ENCODE results near the gene SFN.
"Not testable (repeated sequence)": the region's sequence is repeated elsewhere in the genome, so short reads cannot be mapped to it uniquely, and the experiment has no call there.

The SFN gene

GRCh38 chr1:26839779-26840178, 23.2 kb upstream of the SFN start:
- DNase-seq, result no peak

GRCh38 chr1:26844424-26845196, 18.3 kb upstream of the SFN start:
- no peak for DNase-seq

GRCh38 chr1:26847826-26848225, 15.1 kb upstream of the SFN start:
- not testable (repeated sequence) for DNase-seq

- no peak for DNase-seq
Observed at GRCh38 chr1:26848499-26848898, 14.4 kb upstream of the SFN start.

GRCh38 chr1:26848941-26849774, 13.8 kb upstream of the SFN start:
- no peak for DNase-seq

- DNase-seq, result no peak
Observed at GRCh38 chr1:26851106-26851684, 11.8 kb upstream of the SFN start.

GRCh38 chr1:26852701-26853100, 10.2 kb upstream of the SFN start:
- no peak for DNase-seq

- peak; percentile 85 for DNase-seq
Observed at GRCh38 chr1:26853156-26853555, 9.8 kb upstream of the SFN start.

GRCh38 chr1:26853600-26853999, 9.3 kb upstream of the SFN start:
- no peak for DNase-seq

- DNase-seq, result no peak
Observed at GRCh38 chr1:26854906-26855305, 8.0 kb upstream of the SFN start.

GRCh38 chr1:26855636-26856035, 7.3 kb upstream of the SFN start:
- DNase-seq, result no peak

- DNase-seq, result no peak
Observed at GRCh38 chr1:26856181-26856580, 6.8 kb upstream of the SFN start.

GRCh38 chr1:26856604-26857469, 6.1 kb upstream of the SFN start:
- DNase-seq, result no peak

- no peak for DNase-seq
Observed at GRCh38 chr1:26857473-26858060, 5.4 kb upstream of the SFN start.

GRCh38 chr1:26858160-26858559, 4.8 kb upstream of the SFN start:
- DNase-seq, result no peak

- no peak for DNase-seq
Observed at GRCh38 chr1:26858891-26859640, 3.9 kb upstream of the SFN start.

- no peak for DNase-seq
Observed at GRCh38 chr1:26861286-26861701, 1.7 kb upstream of the SFN start.

GRCh38 chr1:26861889-26862378, 1.0 kb upstream of the SFN start:
- DNase-seq, result no peak

GRCh38 chr1:26863685-26864077, 732 bp downstream of the SFN start:
- DNase-seq, result no peak

GRCh38 chr1:26864610-26865480, 1.9 kb downstream of the SFN start:
- peak; percentile 97 for DNase-seq

All from activated CD4-positive, alpha-beta T cell treated with anti-CD3 and anti-CD28 coated beads for 48 hours (primary cell).